Measurements from ENCODE around the gene POLK.

DNA sequence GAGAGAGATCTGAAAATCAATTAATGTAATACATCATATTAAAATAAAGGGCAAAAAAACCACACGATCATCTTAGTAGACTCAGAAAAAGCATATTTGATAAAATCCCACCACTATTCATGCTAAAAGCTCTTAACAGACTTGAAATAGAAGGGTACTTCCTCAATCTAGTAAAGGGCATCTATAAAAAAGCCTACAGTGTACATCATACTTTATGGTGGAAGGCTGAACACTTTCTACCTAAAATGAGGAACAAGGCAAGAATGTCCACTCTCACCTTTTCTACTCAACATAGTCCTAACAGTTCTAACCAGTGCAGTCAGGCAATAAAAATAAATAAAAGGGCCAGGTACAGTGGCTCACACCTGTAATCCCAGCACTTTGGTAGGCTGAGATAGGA lies 38.9 kb downstream of the POLK start:
- TF ChIP-seq, protein P1, sequence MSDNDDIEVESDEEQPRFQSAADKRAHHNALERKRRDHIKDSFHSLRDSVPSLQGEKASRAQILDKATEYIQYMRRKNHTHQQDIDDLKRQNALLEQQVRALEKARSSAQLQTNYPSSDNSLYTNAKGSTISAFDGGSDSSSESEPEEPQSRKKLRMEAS (IDR thresholded peaks at IDR 0.05): no peak
- TF ChIP-seq POLR2AphosphoS5 (IDR thresholded peaks at IDR 0.05; ENCODE audit: low read depth, low read length) (no peak), TAF7 (optimal IDR thresholded peaks at IDR 0.05; ENCODE audit: borderline replicate concordance, low read depth, low read length) (no peak), ASH2L (IDR thresholded peaks at IDR 0.05; ENCODE audit: low read length) (no peak), EP300 (IDR thresholded peaks at IDR 0.05; ENCODE audit: borderline replicate concordance in 1 of 2, low read depth in 2 of 2, low read length in 2 of 2) (no peak)
- TF ChIP-seq, protein P2, sequence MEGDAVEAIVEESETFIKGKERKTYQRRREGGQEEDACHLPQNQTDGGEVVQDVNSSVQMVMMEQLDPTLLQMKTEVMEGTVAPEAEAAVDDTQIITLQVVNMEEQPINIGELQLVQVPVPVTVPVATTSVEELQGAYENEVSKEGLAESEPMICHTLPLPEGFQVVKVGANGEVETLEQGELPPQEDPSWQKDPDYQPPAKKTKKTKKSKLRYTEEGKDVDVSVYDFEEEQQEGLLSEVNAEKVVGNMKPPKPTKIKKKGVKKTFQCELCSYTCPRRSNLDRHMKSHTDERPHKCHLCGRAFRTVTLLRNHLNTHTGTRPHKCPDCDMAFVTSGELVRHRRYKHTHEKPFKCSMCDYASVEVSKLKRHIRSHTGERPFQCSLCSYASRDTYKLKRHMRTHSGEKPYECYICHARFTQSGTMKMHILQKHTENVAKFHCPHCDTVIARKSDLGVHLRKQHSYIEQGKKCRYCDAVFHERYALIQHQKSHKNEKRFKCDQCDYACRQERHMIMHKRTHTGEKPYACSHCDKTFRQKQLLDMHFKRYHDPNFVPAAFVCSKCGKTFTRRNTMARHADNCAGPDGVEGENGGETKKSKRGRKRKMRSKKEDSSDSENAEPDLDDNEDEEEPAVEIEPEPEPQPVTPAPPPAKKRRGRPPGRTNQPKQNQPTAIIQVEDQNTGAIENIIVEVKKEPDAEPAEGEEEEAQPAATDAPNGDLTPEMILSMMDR (IDR thresholded peaks at IDR 0.05; ENCODE audit: control extremely low read depth in 1 of 3, insufficient read depth in 1 of 3, low read depth in 1 of 3, low read length in 3 of 3): no peak
